Uterus (tissue), 4 donors: ENCODE data around the gene CYBRD1. TPM values are rescaled to one million over a fixed set of nuclear protein-coding genes. Genes with fewer than 3 reads are reported as not detected.

Source experiments
- DNase-seq, 2 donors: peaks; one replicate each; pipeline ENCODE4 v3.0.0-alpha.2; 2019 to 2020
- H3K27ac ChIP-seq, 2 donors: fragments of 200-600 bp; sonication (generic); 1 replicate in 1 of 2; 2 replicates in 1 of 2; pipeline ENCODE4 v1.5.1; 2016 to 2018
- H3K27me3 ChIP-seq, 2 donors: fragments of 200-600 bp; sonication (generic); one replicate each; pipeline ENCODE4 v1.5.1; 2018 to 2019; ENCODE audit warnings: control low read depth in 1 of 2
- H3K36me3 ChIP-seq, 2 donors: fragments of 200-600 bp; sonication (generic); one replicate each; pipeline ENCODE4 v1.5.1; 2019; ENCODE audit warnings: control low read depth in 1 of 2
- H3K4me1 ChIP-seq, 2 donors: fragments of 200-600 bp; sonication (generic); one replicate each; pipeline ENCODE4 v1.5.1; 2018 to 2019; ENCODE audit warnings: control low read depth in 1 of 2
- H3K4me3 ChIP-seq, 2 donors: fragments of 200-600 bp; sonication (generic); 1 replicate in 1 of 2; 2 replicates in 1 of 2; pipeline ENCODE4 v1.5.1; 2018 to 2019; ENCODE audit warnings: mild to moderate bottlenecking in 1 of 2
- H3K9me3 ChIP-seq, 2 donors: fragments of 200-600 bp; sonication (generic); one replicate each; pipeline ENCODE4 v1.5.1; 2019; ENCODE audit warnings: control low read depth in 1 of 2
- CTCF ChIP-seq, 4 experiments: fragments of 200-600 bp in 2 of 4; fragments of 450-650 bp in 2 of 4; sonication (generic) in 2 of 4; IDR thresholded peaks; one replicate each; pipeline ENCODE4 v1.5.1; 2016 to 2019; ENCODE audit warnings: antibody characterized with exemption in 4 of 4, mild to moderate bottlenecking in 2 of 4, moderate library complexity in 1 of 4
- POLR2A ChIP-seq, 2 donors: fragments of 450-650 bp; IDR thresholded peaks; one replicate each; pipeline ENCODE4 v1.6.1; 2016; ENCODE audit warnings: antibody characterized with exemption in 2 of 2, mild to moderate bottlenecking in 1 of 2, moderate library complexity in 1 of 2
- intact Hi-C: fragments of 100-400 bp; cut with DNase I; formaldehyde crosslinking; loops from one replicate; pipeline ENCODE4 v1.15.1; 2023; ENCODE audit warnings: low total_unique reads
- total RNA-seq, 4 donors: library from RNA; depleted of rRNA in 3 of 4; stranded (reverse); fragments of >200 nt in 3 of 4; gene quantifications; one replicate each; pipeline versions ENCODE4 v1.1.0 to v1.2.4, GENCODE V29; 2014 to 2023
- donor health status: DM: yes; HTN: yes; CAD: no.

Gene CYBRD1
- total RNA-seq, 4 donors from 2014 or later, result 108 to 335 (median 219) TPM

GRCh38 chr2:171583566-171583965 is 61.3 kb downstream of the CYBRD1 start:
- DNase-seq, result no peak
- no peak for TF ChIP-seq POLR2A (IDR thresholded peaks at IDR 0.05)
- TF ChIP-seq CTCF (IDR thresholded peaks at IDR 0.05), result no peak
- Histone ChIP-seq H3K4me3 (no peak overlapping the region), H3K27me3 (no peaks in the 10 kb centered on the region), H3K4me1 (no peaks in the 10 kb centered on the region), H3K27ac (no peak overlapping the region), H3K9me3 (no peaks in the 10 kb centered on the region), H3K36me3 (no peaks in the 10 kb centered on the region)
- intact Hi-C loops, result no loop called here

- no peaks in the 10 kb centered on the region for H3K27me3 ChIP-seq
- intact Hi-C loops, result no loop called here
- no peak for TF ChIP-seq POLR2A (IDR thresholded peaks at IDR 0.05)
- no peak for TF ChIP-seq CTCF (IDR thresholded peaks at IDR 0.05)
- DNase-seq, result no peak
- no peaks in the 10 kb centered on the region for H3K36me3 ChIP-seq
- no peaks in the 10 kb centered on the region for H3K9me3 ChIP-seq
- no peaks in the 10 kb centered on the region for H3K4me1 ChIP-seq
- no peak overlapping the region for H3K27ac ChIP-seq
- no peak overlapping the region for H3K4me3 ChIP-seq
Measured at GRCh38 chr2:171584001-171584400, 61.7 kb downstream of the CYBRD1 start.

- no peak overlapping the region for H3K27ac ChIP-seq
- no peaks in the 10 kb centered on the region for H3K36me3 ChIP-seq
- H3K9me3 ChIP-seq, result no peaks in the 10 kb centered on the region
- DNase-seq, result no peak
- intact Hi-C loops, result no loop called here
- no peaks in the 10 kb centered on the region for H3K27me3 ChIP-seq
- TF ChIP-seq CTCF (IDR thresholded peaks at IDR 0.05) (no peak), POLR2A (IDR thresholded peaks at IDR 0.05) (no peak)
- no peak overlapping the region for H3K4me3 ChIP-seq
- no peaks in the 10 kb centered on the region for H3K4me1 ChIP-seq
Measured at GRCh38 chr2:171587132-171587531, 64.9 kb downstream of the CYBRD1 start.

GRCh38 chr2:171587567-171587966 is 65.3 kb downstream of the CYBRD1 start:
- H3K27ac ChIP-seq, result no peak overlapping the region
- intact Hi-C loops, result no loop called here
- TF ChIP-seq CTCF (IDR thresholded peaks at IDR 0.05) (no peak), POLR2A (IDR thresholded peaks at IDR 0.05) (no peak)

DNA sequence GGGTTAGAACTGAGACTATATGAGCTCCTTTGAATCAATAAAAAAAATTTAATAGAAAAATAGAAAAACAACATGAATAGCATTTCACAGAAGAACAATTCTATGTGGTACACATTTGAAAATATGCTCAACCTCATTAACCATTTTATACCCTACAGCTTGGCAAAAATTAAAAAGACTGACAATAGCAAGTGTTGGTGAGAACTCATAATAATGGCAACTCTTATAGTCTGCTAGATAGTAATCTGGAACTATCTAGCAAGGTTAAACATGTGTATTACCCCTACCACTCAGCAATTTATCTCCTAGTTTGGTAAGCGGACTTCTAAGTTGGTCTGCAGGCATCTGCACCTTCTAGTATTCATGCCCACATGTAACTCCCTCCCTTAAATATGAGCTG is 67.8 kb downstream of the CYBRD1 start:
- DNase-seq, result no peak
- no peak overlapping the region for H3K27ac ChIP-seq
- TF ChIP-seq CTCF (IDR thresholded peaks at IDR 0.05) (no peak), POLR2A (IDR thresholded peaks at IDR 0.05) (no peak)
- no peaks in the 10 kb centered on the region for H3K9me3 ChIP-seq
- intact Hi-C loops, result no loop called here
- H3K4me1 ChIP-seq, result no peaks in the 10 kb centered on the region
- H3K27me3 ChIP-seq, result no peaks in the 10 kb centered on the region
- no peaks in the 10 kb centered on the region for H3K36me3 ChIP-seq
- H3K4me3 ChIP-seq, result no peak overlapping the region

More at GRCh38 chr2:171587567-171587966, 65.3 kb downstream of the CYBRD1 start:
- no peak overlapping the region for H3K4me3 ChIP-seq
- no peaks in the 10 kb centered on the region for H3K4me1 ChIP-seq
- H3K9me3 ChIP-seq, result no peaks in the 10 kb centered on the region
- H3K27me3 ChIP-seq, result no peaks in the 10 kb centered on the region
- DNase-seq, result no peak
- H3K36me3 ChIP-seq, result no peaks in the 10 kb centered on the region
